ENCODE results near the gene ATE1. TPM values are rescaled to one million over a fixed set of nuclear protein-coding genes. Genes with fewer than 3 reads are reported as not detected.

The ATE1 gene
- total and polyA plus RNA-seq, 2 donors (not counting 1 experiment from before 2014, with no cell fraction given): 8.2 to 32.0 TPM

DNA sequence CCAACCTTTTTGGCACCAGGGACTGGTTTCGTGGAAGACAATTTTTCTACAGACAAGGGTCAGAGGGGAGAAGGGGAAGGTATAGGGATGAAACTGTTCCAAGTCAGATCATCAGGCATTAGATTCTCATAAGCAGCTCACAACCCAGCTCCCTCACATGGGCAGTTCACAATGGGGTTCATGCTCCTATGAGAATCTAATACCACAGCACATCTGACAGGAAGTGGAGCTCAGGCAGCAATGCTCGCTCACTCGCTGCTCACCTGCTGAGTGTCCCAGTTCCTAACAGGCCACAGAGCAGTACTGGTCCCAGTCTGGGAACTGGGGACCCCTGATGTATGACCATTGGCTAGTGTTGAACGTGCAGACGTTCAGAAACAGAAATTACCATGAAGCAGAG is 63.7 kb downstream of the ATE1 start:
- ATAC-seq (ENCODE audit: low read depth): no peak
- no peak overlapping the region for H3K4me3 Mint-ChIP-seq
- Histone ChIP-seq H3K4me3 (ENCODE audit: control extremely low read depth in 1 of 5, extremely low read depth in 1 of 5, insufficient read depth in 1 of 5, low read depth in 2 of 5, low read length in 4 of 5) (no peak overlapping the region), H3K4me1 (ENCODE audit: control insufficient read depth in 2 of 2, insufficient read depth in 2 of 2, low read length in 2 of 2) (peaks cover 3 to 6% of the 10 kb centered on the region in 2 donors), H3K79me2 (ENCODE audit: control insufficient read depth, insufficient read depth, low read length) (no peaks in the 10 kb centered on the region), H3K36me3 (replicated peaks in 1 of 2; ENCODE audit: control extremely low read depth in 1 of 2, control insufficient read depth in 1 of 2, extremely low read depth in 1 of 2, insufficient read depth in 2 of 2, low read length in 1 of 2) (peaks cover 2 to 24% of the 10 kb centered on the region in 2 experiments), H3K9me3 (ENCODE audit: control extremely low read depth in 1 of 3, control insufficient read depth in 2 of 3, insufficient read depth in 1 of 3, low read length in 2 of 3) (no peaks in the 10 kb centered on the region), H4K20me1 (ENCODE audit: control insufficient read depth, insufficient read depth, low read length, poor library complexity, severe bottlenecking) (no peaks in the 10 kb centered on the region), H3K27me3 (replicated peaks in 1 of 4; ENCODE audit: control extremely low read depth in 1 of 4, control insufficient read depth in 3 of 4, insufficient read depth in 4 of 4, low read length in 3 of 4) (no peaks in the 10 kb centered on the region), H2AFZ (ENCODE audit: insufficient read depth, low read depth, low read length, poor library complexity, severe bottlenecking) (no peak overlapping the region), H3K4me2 (replicated peaks; ENCODE audit: low read depth, low read length, poor library complexity, severe bottlenecking) (no peak overlapping the region), H3K9ac (ENCODE audit: low read length) (no peak overlapping the region), H3K27ac (ENCODE audit: low read length in 2 of 2) (no peak overlapping the region)
- H3K4me1 Mint-ChIP-seq: peaks cover 9% of the 10 kb centered on the region
- CTCF ChIA-PET: interaction anchor here (0.8 kb wide), 1 partner anchor 23 kb away, joined by 3 read pairs; no protein-coding TSS in a partner anchor
- intact Hi-C loops (cut with micrococcal nuclease): no loop called here
- H3K27me3 Mint-ChIP-seq: no peaks in the 10 kb centered on the region
- WGBS (ENCODE audit: insufficient coverage): 8% methylated on average over 2 of the region's 5 CpGs
- TF ChIP-seq EZH2 (IDR thresholded peaks at IDR 0.05; ENCODE audit: borderline replicate concordance, insufficient read depth, low read depth, low read length, poor library complexity, severe bottlenecking) (no peak), CTCF (IDR thresholded peaks at IDR 0.05) (no peak)
- no peaks in the 10 kb centered on the region for H3K9me3 Mint-ChIP-seq (ENCODE audit: insufficient read depth)
- no peak for DNase-seq
- H3K27ac Mint-ChIP-seq: no peak overlapping the region
- POLR2A ChIA-PET: no interaction called here

- Histone ChIP-seq H3K4me2 (replicated peaks; ENCODE audit: low read depth, low read length, poor library complexity, severe bottlenecking) (no peak overlapping the region), H3K27ac (ENCODE audit: low read length in 2 of 2) (no peak overlapping the region), H3K9ac (ENCODE audit: low read length) (no peak overlapping the region), H3K4me3 (ENCODE audit: control extremely low read depth in 1 of 5, extremely low read depth in 1 of 5, insufficient read depth in 1 of 5, low read depth in 2 of 5, low read length in 4 of 5) (no peak overlapping the region), H2AFZ (ENCODE audit: insufficient read depth, low read depth, low read length, poor library complexity, severe bottlenecking) (no peak overlapping the region), H3K9me3 (ENCODE audit: control extremely low read depth in 1 of 3, control insufficient read depth in 2 of 3, insufficient read depth in 1 of 3, low read length in 2 of 3) (peaks cover 0 to 2% (median 0%) of the 10 kb centered on the region in 3 donors), H4K20me1 (ENCODE audit: control insufficient read depth, insufficient read depth, low read length, poor library complexity, severe bottlenecking) (no peaks in the 10 kb centered on the region), H3K36me3 (replicated peaks in 1 of 2; ENCODE audit: control extremely low read depth in 1 of 2, control insufficient read depth in 1 of 2, extremely low read depth in 1 of 2, insufficient read depth in 2 of 2, low read length in 1 of 2) (peaks cover 6 to 15% of the 10 kb centered on the region in 2 experiments), H3K79me2 (ENCODE audit: control insufficient read depth, insufficient read depth, low read length) (no peaks in the 10 kb centered on the region), H3K4me1 (ENCODE audit: control insufficient read depth in 2 of 2, insufficient read depth in 2 of 2, low read length in 2 of 2) (peaks cover 3 to 6% of the 10 kb centered on the region in 2 donors), H3K27me3 (replicated peaks in 1 of 4; ENCODE audit: control extremely low read depth in 1 of 4, control insufficient read depth in 3 of 4, insufficient read depth in 4 of 4, low read length in 3 of 4) (no peaks in the 10 kb centered on the region)
- Mint-ChIP-seq H3K27me3 (no peaks in the 10 kb centered on the region), H3K4me1 (peaks cover 9% of the 10 kb centered on the region), H3K27ac (no peak overlapping the region), H3K4me3 (no peak overlapping the region), H3K9me3 (ENCODE audit: insufficient read depth) (peaks cover 1% of the 10 kb centered on the region)
- ChIA-PET CTCF (interaction anchor here (1.6 kb wide), 1 partner anchor 24 kb away, joined by 5 read pairs; no protein-coding TSS in a partner anchor), POLR2A (no interaction called here)
- intact Hi-C loops (cut with micrococcal nuclease): no loop called here
- TF ChIP-seq EZH2 (IDR thresholded peaks at IDR 0.05; ENCODE audit: borderline replicate concordance, insufficient read depth, low read depth, low read length, poor library complexity, severe bottlenecking): no peak
- DNase-seq: no peak
- WGBS (ENCODE audit: insufficient coverage): 100% methylated on average over 1 of the region's 4 CpGs
- ATAC-seq (ENCODE audit: low read depth): no peak
Measured at GRCh38 chr10:121862649-121863048, 65.2 kb downstream of the ATE1 start.

Data from B cell (primary cell).